ENCODE measurements around the gene TRAM1L1.
A peak's percentile ranks its signal among the peaks of the same experiment; 100 is the strongest.

The TRAM1L1 gene

DNA sequence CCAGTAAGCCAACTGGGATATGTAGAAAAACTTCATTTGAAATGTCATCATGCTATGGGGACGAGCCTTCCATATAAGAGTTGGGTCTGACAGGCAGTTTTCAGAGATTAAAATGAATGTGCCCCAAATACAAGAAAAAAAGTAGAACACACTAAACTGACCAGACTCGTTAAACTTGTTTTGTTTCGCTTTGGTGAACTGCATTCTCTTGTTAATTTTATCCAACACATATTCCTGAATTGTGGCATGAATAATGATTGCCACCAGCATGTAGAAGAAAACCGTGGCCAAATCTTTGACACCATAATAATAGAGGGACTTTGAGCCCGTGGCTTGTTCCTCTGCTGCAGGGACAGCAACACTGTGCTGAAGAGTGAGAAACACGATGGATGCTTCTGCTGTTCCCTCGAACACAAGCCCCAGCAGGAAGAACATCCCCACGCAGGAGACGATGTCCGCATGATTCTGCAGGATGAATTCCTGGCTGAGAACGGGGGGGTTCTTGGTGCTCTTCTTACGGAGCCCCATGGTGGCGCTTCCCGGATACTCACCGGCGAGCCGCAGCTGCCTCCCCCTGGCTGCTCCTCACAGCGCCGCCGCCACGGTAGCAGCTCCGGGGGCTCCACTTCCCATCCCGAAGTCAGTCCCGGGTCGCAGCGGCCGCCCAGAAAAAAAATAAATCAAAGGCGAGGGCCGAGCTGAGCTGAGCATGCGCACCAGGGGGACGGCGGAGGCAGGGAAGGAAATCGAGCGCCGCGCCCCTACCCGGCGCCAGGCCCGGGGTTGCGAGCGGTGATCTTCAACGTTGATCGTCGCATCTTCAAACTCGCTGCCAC is at the start of gene TRAM1L1:
Gene TRAM1L1, minus strand, starts transcription at position 711 of the 836 bp plus-strand sequence. Its CDS starts 183 bp downstream, at position 528.
- peak; percentile 64 for DNase-seq

DNA sequence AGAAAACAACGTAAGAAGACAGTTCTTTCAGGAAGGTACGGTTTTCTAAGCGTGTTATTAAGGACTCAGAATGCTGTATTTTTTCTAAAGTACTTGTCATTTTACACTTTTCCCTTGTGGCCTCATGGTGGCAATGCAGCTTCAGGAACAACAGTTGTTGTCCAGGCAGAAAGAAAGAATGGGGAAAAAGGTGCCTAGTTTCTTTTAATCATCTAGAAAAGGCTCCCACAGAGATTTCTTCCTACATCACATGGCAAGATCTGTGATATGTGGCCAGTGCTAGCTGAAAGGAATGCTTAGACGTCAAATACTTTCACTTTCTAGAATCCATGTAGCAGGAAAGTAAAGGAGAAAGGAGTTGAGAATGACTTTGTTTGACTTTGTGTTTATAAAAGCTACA is 49.0 kb upstream of the TRAM1L1 start:
- peak; percentile 33 for DNase-seq

DNA sequence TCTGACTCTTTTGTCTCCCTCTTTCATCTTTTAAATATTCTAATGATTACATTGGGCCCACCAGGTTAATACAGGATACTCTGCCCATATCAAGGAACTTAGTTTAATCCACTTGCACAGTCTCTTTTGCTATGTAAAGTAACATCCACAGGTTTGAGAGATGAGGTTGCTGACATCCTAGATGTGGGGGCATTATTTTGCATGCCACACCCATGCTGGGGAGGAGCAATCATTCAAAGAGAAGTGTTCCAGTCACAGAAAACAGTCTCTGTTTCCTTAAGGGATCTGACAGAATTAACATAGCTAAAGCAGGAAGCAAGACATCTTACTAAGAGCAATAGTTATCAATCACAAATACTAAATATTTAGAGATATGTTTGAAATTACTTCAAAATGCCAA is 11.5 kb upstream of the TRAM1L1 start:
- DNase-seq = no peak

DNA sequence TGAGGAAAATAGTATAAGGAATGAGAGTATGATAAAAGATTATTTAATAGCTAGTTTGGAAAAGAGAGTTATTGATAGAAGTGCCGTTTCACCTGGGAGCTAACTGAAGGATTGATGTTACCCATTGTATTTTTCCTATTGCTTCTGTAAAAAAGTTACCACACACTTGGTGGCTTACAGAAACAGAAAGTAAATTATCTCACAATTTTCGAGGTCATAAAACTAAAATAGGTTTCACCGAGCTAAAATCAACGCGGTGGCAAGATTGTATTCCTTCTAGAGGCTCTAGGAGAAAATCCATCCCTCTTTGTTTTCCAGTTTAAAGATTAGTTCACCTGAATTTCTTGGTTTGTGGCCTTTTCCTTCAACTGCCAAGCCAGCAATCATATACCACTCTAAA is 11.1 kb upstream of the TRAM1L1 start:
- DNase-seq = no peak

DNA sequence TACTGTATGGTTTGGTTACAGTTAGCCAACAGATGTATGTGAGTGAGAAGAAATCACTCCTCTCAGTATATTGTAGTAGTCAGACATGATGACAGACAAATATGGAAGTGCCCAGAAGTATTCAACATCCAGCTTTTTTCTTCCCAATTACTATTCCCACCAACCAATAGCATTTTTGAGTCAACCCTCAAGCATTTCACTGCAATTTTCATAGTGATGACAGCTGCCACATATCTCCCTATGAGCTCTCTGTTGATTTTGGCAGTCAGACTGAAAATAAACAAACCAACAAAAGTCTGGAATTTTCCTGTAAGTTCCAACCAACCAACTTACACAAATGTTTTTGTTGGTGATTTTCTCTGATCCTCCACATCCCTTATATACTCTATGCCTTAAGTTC is 8.2 kb upstream of the TRAM1L1 start:
- no peak for DNase-seq

DNA sequence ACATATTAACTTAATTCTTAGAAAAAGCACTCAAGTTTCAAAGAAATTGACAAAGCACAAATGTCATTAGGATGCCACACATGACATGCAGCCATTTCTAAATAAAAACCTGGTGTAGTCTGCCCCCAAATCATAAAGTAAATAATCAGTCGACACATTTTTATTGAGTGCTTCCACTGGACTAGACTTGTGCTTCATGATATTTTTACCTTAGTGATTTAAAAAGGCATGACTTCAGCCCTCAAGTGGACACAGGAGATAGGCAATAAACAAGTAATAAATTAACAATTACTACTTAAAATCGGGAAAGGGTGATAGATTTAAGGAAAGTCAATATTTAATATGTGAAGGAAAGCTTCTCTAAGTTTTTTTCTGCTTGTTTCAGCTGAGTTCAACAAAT is 7.6 kb downstream of the TRAM1L1 start:
- no peak for DNase-seq

DNA sequence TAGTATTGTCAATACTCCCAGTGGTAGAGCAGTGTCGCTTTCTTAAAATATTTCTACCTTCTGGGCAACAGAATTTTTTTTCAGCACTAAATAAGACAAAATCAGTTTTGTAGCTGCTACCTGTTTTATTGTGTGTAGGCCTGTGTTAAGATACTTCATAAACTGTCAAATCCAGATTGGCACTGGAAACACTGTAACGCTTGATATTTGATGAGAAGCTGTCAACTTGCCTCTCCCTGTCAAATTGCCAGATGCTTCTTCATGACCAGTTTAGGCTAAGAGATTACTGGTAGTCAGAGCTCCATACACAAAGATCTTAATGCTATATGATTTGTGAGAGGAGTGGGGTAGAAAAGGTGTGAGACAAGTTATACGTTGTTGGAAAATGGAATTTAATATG is 17.3 kb downstream of the TRAM1L1 start:
- no peak for DNase-seq

DNA sequence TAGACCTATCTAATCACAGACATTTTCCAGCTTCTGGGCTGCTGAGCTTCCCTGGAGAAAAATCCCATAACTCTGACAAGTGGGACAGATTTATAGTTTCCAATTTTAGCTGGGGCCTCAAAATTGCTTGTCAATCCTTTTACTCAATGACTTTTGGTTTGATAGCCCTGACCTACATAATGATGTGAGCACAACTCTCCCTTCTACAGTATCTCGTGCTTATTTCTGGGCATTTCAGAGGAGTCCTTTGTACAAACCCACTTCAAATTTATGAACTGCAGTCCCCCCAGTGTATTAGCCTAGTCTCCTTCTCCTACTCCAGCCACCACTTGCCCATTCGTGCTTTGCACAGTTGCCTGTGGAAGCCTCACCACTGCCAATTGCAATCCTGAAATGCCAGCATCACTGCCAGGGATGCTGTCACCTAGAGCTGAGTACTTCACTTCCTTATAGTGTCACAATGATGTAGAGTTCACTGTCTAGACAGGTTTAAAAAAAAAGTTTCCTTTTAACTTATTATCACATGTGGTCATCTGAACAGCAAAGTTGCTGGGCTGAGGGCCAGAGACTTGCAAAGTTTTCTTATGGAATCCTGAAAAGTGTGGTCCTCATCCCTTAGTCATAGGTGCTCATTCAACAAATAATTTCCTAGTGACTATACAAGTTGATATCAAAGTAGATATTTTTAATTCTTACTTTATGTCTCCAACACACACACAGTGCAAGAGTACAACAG is 21.2 kb downstream of the TRAM1L1 start:
- DNase-seq = no peak

DNA sequence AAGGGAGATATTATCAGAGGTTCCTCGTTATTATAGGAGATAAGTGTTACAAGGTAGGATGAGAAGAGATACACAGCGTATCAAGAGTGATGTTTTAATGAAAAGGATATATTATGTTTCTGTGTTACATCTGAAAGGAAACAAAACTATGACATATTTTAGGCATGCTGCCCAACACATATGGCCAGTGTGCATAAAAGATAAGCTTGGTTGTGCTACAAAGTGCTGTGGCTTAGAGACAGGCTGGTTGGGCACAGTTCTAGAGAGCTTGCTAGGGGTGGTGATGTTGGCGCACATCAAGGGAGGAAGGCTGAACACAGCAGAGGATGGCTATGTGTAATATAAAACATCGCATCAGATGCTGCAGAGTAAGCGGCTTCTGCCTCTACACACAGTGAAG is 42.4 kb downstream of the TRAM1L1 start:
- DNase-seq = no peak

Data from NCI-H1105 treated with DMSO at 0.1 percent for 48 hours (cell line).